ENCODE results near the gene PTOV1.

Gene PTOV1

DNA sequence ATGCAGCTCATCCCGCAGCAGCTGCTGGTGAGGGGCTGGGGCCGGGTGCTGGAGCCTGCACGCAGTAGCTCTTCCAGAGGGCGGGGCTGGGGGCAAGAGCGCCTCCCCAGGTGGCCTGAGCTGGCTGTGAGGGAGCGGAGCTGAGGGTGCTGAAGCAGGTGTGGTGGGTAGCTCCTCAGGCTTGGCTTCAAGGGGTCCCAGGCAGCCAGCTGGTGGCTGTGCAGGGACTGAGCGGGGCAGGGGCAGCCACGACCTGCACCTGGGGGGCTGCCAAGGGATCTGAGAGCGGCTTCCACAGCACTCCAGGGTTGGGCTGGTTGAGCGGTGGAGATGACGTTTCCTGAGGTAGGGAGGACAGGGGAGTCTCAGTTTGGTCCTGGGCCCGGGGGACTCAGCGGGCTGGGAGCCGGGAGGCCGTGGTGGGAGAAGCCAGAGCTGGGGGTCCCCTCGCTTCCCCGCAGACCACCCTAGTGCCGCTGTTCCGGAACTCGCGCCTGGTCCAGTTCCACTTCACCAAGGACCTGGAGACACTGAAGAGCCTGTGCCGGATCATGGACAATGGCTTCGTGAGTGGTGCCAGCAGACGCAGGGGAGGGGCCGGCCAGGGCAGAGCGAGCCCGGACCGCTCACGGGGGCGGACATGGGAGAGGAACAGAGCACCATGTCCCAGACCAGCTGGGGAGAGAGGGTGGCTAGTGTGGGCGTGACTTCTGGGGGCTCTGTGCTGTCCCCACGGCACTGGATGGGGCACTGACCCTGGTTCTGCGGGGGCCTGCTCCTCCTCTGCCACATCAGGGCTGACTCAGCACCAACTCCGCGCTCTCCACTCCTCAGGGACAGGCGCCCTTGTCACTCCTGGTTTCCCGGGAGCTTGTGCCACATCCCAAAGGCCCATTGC is 7.4 kb downstream of the PTOV1 start:
- no peak overlapping the region for H3K4me3 ChIP-seq (replicated peaks in 1 of 2; ENCODE audit: low read depth in 2 of 2, low read length in 2 of 2)
- no peak for DNase-seq (ENCODE audit: low read depth in 2 of 2)
- TF ChIP-seq, protein P1, sequence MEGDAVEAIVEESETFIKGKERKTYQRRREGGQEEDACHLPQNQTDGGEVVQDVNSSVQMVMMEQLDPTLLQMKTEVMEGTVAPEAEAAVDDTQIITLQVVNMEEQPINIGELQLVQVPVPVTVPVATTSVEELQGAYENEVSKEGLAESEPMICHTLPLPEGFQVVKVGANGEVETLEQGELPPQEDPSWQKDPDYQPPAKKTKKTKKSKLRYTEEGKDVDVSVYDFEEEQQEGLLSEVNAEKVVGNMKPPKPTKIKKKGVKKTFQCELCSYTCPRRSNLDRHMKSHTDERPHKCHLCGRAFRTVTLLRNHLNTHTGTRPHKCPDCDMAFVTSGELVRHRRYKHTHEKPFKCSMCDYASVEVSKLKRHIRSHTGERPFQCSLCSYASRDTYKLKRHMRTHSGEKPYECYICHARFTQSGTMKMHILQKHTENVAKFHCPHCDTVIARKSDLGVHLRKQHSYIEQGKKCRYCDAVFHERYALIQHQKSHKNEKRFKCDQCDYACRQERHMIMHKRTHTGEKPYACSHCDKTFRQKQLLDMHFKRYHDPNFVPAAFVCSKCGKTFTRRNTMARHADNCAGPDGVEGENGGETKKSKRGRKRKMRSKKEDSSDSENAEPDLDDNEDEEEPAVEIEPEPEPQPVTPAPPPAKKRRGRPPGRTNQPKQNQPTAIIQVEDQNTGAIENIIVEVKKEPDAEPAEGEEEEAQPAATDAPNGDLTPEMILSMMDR (IDR thresholded peaks at IDR 0.05; ENCODE audit: low read depth, low read length) = no peak

DNA sequence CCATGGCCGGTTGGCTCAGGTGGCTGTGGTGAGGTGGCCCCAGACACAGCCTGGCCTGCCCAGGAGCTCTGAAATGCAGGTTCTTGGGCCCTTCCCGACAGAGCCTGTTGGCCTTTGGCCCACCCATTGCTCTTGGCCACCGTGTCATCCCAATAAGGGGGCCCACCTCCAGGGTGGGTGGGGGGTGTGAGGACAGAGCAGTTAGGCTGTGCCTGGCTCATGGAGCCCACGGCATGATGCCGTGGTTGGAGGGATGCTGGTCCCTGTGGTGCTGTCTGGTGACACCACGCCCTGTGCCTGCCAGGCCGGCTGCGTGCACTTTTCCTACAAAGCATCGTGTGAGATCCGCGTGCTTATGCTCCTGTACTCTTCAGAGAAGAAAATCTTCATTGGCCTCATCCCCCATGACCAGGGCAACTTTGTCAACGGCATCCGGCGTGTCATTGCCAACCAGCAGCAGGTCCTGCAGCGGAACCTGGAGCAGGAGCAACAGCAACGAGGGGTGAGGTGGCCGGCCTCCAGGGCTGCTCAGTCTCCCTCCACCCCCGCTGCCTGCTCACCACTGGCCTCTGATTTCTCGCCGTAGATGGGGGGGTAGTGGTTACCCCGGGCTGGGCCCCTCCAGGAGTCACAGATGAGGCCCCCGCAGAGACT is 8.8 kb downstream of the PTOV1 start:
- TF ChIP-seq, protein P1 (IDR thresholded peaks at IDR 0.05; ENCODE audit: low read depth, low read length) = no peak
- DNase-seq (ENCODE audit: low read depth in 2 of 2) = no peak
- H3K4me3 ChIP-seq (replicated peaks in 1 of 2; ENCODE audit: low read depth in 2 of 2, low read length in 2 of 2) = no peak overlapping the region

DNA sequence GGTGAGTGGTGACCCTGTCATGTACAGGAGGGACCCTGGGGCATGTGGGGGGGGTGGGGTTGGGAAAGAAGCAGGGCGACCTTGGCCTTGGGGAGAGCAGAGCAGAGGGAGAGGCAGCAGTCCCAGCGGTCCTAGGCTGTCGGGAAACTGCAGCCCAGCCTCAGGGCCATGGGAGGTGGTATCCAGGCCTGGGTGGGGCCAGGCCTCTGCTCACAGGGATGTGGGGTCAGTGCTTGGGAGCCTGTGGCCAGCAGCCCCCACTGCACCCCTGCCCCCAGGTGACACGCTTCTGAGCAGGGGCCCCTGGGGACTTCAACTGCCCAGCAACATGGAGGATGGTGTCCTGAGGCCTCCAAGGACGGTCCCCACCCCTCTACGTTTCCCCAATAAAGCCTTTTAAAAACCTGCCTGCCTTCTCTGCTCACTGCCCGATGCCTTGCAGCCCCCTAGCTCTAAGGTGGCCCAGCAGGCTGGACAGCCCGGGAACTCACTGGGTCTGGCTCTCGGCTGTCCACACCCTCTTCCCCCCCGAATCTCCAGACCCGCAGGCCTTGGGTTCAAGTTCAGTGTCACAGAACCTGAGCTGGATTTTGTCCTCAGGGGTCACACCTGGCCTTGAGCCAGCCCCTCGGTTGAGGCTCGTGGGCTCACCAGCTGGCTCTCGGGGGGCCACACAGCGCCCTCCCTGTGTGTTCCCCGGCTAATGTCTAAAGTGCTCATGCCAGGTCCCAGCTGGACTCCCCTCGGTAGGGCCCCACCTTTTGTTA is 9.6 kb downstream of the PTOV1 start:
- DNase-seq (ENCODE audit: low read depth in 2 of 2) = no peak
- no peak overlapping the region for H3K4me3 ChIP-seq (replicated peaks in 1 of 2; ENCODE audit: low read depth in 2 of 2, low read length in 2 of 2)
- TF ChIP-seq, protein P1 (IDR thresholded peaks at IDR 0.05; ENCODE audit: low read depth, low read length) = no peak

DNA sequence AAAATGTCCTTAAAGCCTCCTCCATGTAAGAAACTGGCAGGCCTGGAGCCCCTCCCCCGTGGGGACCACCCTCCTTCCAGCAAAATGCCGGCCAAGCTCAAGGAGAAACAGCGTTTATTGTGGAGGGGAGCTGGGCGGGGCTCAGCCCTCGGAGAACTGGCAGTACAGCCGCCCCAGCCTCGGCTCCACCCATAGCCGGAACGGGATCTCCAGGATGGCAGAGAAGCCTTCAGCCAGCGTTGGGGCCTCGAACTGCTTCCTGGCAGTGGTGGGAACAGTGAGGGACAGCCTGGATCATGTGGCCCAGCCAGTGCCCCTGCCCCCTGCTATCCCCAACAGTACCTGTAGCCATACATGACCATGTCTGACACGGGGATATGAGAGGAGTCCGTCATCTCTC is 10.1 kb downstream of the PTOV1 start:
- TF ChIP-seq, protein P1 (IDR thresholded peaks at IDR 0.05; ENCODE audit: low read depth, low read length) = no peak
- no peak overlapping the region for H3K4me3 ChIP-seq (replicated peaks in 1 of 2; ENCODE audit: low read depth in 2 of 2, low read length in 2 of 2)
- peak in 1 of 2 donors; percentile 37 for DNase-seq (ENCODE audit: low read depth in 2 of 2)

DNA sequence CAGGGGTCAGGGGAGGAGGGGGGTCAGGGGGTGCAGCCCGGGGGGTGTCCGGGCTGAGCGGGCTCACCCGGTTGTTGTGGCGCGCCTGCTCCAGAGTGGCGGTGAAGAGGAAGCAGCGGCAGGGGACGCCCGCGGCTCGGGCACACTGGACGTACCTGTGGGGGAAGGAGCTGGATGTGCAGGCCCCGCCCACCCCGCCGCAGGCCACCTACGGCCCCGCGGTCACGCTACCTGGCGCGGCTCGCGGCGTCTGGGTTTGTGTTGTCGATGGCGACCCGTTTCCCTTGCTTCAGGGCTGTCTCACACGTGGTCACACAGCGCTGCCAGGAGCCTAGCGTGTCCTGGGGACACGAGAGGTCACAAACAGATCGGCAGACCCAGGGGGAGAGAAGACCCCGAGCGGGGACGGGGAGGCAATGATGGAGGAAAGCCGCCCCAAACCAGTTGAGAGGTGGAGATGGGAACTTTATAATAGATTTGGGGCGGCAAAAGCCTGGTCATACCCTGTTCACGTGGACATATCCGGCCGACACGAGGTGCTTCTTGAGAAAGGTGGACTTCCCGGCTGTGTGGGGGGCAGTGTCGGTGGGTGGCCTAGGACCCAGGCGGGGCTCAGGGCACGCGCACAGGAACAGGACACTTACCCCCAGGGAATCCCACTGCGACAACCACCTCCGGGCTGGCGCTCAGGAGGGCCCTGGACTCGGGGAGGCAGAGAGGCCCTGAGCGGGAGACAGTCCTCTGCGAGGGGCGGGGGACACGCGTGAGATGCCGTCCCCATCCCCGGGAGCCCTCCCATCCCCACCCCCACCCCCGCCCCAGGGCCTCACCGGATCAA is 10.8 kb downstream of the PTOV1 start:
- TF ChIP-seq, protein P1 (IDR thresholded peaks at IDR 0.05; ENCODE audit: low read depth, low read length) = no peak
- no peak overlapping the region for H3K4me3 ChIP-seq (replicated peaks in 1 of 2; ENCODE audit: low read depth in 2 of 2, low read length in 2 of 2)
- no peak for DNase-seq (ENCODE audit: low read depth in 2 of 2)

Data from cardiac fibroblast (primary cell).